GM21390 (cell line): ENCODE data around the gene ARHGEF2.

Source experiments
- ATAC-seq: cut with Tn5 transposase; IDR thresholded peaks from one replicate; pipeline ENCODE4 v1.9.1; 2021; ENCODE audit not compliant: unreplicated experiment

ARHGEF2 gene

DNA sequence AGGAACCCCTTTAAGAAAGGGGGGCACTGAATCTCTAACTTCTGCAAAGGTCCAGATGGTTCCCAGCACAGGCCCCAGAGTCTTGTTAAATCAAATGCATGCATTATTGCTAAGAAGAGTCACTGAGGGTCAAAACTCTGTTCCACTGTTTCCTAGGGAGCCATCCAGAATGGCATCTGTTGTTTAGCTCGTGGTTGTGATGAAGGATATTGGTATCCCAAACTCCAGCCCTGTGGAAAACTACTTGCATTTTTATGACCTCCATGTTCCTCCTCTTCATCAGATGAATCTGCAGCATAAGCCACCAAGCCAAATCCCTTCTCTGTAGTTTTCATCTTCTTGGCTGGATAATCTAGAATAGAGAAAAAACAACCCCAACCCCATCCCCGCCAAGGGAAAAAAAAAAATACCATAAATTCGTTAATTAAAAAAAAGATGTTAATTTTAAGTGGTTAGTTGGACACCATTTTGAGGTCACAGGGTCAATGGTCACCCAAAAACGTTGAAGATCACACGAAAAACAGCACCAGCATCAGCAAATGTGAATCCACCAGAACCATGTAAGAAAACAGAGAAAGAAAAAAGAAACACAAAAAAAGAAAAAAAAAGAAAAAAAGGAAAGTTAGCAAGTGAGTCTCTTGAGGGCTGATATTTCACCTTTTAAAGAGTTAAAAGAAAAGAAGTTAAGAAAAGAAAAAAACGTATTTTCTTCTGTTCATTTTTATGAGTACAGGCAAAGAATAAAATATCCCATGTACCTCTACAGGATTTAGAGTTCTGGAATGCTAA, 64.2 kb downstream of the ARHGEF2 start:
- no peak for ATAC-seq

DNA sequence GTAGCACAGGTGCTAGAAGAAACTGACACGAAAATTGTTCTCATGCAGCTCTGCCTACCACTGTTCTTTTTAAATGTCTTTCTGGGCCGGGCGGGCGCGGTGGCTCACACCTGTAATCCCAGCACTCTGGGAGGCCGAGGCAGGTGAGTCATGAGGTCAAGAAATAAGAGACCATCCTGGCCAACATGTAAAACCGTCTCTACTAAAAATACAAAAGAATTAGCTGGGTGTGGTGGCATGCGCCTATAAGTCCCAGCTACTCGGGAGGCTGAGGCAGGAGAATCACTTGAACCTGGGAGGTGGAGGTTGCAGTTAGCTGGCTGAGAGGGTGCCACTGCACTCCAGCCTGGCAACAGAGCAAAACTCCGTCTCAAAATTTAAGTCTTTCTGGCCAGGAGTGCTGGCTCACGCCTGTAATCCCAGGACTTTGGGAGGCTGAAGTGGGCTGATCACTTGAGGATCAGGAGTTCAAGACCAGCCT, 66.3 kb downstream of the ARHGEF2 start:
- no peak for ATAC-seq

DNA sequence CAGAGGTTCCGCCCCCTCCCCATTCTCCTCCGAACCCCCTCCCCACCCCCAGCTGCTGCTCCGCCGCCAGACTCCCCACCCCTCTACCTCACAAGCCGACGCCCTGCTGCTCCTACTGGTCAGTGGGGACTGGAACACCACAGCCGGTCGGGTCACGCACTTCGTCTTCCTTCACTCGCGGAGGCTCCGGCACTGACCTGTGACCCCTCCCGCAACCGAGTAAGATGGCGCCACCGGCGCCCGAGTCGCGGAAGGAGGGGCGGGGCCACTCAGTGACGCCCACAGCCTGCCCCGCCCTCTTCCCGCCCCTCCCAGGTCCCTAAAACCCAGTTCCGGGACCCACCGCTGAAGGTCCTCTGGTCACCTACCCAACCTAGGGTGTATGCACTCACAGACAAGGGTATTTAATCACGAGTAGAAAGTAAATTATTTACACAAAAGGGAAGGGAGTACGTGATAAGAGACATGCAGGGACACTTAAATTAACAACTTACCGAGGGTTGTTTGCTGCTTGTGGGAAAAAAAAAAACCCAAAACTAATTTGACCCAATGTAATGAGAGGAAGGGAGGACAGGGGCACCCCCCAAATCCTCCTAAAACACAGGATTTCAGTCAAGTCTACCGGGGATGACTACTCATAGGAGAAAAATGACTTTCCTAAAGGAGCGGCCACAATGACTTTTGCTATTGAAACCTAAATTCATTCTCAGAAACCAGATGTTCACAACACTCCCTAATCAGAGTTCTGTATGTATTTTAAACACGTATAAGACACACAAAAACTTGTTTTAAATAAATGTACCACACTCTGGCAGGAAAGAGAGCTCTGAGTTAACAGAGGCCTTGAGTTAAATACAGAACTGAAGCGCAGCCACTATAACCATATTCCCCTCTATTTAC, 66.9 kb downstream of the ARHGEF2 start, which contains the start of gene RIT1:
Gene RIT1, minus strand, starts transcription at position 194 of the 900 bp plus-strand sequence. CDS start 588 bp downstream, outside the sequence.
- peak; percentile 73 for ATAC-seq

DNA sequence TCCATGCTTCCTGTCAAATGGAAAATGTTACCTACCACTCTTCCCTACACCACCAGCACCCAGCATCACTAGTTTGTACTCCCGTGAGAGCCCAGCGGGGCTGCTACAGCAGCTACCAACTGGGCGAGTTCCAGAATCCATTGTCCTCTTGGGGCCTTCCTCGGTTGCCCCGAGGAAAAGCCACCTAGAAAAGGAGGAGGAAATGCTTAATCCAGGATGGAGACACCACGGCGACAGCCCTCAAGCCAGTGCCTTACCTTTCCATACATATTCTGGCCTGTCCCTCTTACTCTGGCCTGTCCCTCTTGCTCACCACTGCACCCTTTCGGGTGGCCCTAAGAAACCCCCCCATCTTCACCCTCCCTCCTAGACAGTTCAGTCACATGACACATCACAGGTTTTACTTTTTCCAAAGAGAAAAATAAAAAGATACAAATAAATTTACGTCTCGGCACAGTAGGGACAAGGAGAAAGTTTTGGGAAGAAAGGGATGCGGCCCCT, 67.7 kb downstream of the ARHGEF2 start:
- ATAC-seq, result no peak

DNA sequence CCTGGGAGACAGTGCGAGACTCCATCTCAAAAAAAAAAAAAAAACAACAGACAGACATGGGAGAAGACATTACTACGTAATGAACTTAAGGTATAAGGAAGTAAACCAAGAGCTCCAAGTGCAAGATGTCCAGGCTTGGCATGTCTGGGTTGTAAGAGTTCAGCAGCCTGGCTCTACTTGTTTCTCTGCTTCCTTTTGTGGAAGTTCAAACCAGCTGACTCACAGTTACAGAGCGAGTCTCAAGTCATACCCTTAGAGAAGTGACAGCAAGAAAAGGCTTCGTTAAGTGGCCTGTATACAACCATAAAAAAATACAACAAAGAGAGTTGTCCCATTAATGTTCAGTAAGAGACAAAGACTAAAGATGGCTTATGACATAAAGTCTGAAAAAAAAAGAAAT, 68.5 kb downstream of the ARHGEF2 start:
- no peak for ATAC-seq

DNA sequence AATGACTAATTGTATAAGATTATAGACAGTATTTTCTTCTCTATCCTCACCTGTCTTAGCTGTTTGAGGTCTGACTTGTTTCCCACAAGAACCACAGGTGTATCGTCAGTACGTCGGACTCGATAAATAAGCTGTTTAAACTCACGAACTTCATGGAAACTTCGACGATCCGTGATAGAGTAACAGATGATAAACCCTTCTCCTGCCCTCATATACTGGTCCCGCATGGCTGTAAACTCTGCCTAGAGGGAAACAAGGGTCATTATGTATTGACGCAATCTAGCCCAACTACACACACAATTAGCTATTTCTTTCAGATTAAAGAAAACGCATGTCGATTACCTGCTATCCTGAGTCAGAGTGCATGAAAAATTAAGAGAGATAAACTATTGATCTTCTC, 74.1 kb downstream of the ARHGEF2 start:
- no peak for ATAC-seq

DNA sequence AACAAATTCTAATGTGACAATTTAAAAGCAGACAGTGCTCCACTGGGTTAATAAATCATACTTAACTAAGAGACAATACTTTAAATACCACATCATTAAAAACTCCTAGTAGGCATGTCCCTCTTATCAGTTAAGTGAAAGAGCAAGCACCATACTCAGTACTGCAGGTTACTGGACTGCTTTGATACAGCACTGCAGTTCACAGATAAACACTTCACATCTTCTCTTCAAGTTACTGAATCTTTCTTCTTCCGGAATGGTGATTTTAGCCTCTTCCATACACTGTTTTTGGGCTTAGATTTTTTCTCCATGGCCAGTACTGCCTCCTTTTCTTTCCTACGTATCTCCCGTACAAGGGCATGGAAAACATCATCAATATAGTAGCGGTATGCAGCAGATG, 78.2 kb downstream of the ARHGEF2 start:
- no peak for ATAC-seq

DNA sequence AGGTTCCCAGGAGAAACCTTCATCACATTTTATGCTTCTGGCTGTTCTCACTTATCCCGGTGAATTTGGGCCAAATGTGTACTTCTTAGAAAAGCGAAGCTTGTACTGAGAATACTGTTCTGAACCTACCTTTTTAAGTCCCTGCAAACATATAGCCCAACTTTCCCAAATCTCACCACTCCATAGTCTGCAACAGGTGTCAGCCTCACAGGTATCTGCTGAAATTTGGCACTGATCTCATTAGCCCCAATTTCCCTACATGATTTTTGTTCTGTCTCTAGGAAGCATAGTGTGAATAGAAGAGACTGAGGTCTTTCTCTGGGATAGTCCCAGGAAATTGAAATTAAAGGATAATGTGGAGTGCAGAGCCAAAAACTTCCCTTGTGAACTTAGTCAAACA, 78.7 kb downstream of the ARHGEF2 start:
- ATAC-seq, result no peak

DNA sequence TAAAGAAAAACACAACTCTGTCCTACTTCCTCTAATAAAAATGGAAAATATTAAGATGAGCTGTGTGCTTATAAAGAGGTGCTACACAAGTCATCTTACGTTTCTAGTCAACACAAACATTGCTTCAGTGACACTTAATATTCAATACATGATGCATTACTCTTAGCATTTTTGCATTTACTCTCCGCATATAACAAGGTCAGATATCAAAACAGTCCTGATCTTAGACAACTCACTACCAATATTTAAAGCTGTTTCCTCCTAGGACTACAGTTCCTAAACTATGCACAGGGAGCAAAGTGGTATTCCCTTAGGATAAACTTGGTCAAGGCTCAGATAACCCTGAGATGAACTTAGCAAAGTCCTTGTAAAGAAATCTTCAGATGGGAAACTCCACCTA, 79.5 kb downstream of the ARHGEF2 start:
- no peak for ATAC-seq

DNA sequence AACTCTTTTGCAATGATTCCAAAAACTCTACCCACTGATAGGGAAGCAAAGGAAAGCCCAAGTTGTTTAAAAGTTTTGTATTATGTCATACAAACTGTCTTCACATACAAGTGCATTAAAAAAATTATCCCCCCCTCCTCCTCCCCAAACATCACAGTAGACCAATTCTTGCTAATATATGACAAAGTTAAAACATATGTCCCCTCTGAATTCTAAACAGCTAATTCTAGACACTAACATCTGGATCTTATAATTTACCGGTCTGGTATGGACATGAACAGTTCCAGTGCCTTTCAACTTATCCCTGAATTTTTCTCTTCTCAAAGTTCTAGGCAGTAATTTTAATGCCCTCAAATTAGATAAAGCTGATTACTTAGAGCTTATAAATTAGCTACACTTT, 80.6 kb downstream of the ARHGEF2 start:
- ATAC-seq, result no peak
